NCI-H2107 (cell line): Measurements from ENCODE around the gene DAP.
"Not testable (repeated sequence)": the region's sequence is repeated elsewhere in the genome, so short reads cannot be mapped to it uniquely, and the experiment has no call there.

Source experiments
- DNase-seq: peaks from one replicate; lab custom pipeline; 2025; lab: John Stamatoyannopoulos, UW

Gene DAP

GRCh38 chr5:10631316-10631996 is 129.6 kb downstream of the DAP start:
- DNase-seq: no peak

- not testable (repeated sequence) for DNase-seq
These were observed 130.3 kb downstream of the DAP start for GRCh38 chr5:10630744-10631143.

- no peak for DNase-seq
These were observed 130.9 kb downstream of the DAP start for GRCh38 chr5:10630126-10630525.

- no peak for DNase-seq
These were observed 131.4 kb downstream of the DAP start for GRCh38 chr5:10629682-10630081.
